Measurements from ENCODE around the gene ZCRB1. TPM values are rescaled to one million over a fixed set of nuclear protein-coding genes. Genes with fewer than 3 reads are reported as not detected.

ZCRB1 gene
- total and polyA plus RNA-seq, 2 of the 4 experiments (the other 2 are of a cell fraction), result 19.7 to 28.1 TPM

- DNase-seq, result no peak
- Histone ChIP-seq H4K5ac (ENCODE audit: low read depth, low read length) (no peak overlapping the region), H2AK9ac (replicated peaks; ENCODE audit: low read depth, low read length, poor library complexity) (no peak overlapping the region), H2AFZ (replicated peaks; ENCODE audit: low read length, poor library complexity) (no peak overlapping the region), H2BK15ac (ENCODE audit: low read depth, low read length) (no peak overlapping the region), H3K9me3 (ENCODE audit: control insufficient read depth, insufficient read depth, low read length) (no peaks in the 10 kb centered on the region), H2AK5ac (ENCODE audit: low read depth, low read length) (no peak overlapping the region), H2BK20ac (ENCODE audit: low read depth, low read length) (no peak overlapping the region), H2BK120ac (ENCODE audit: low read depth, low read length) (no peak overlapping the region), H3K4me3 (ENCODE audit: insufficient read depth, low read depth, low read length) (no peak overlapping the region), H3K4me1 (ENCODE audit: control insufficient read depth, insufficient read depth, low read length) (peaks cover 5% of the 10 kb centered on the region), H3K27me3 (ENCODE audit: control insufficient read depth, insufficient read depth, low read length) (no peaks in the 10 kb centered on the region), H3K4me2 (ENCODE audit: low read depth, low read length) (no peak overlapping the region), H3K18ac (ENCODE audit: low read depth, low read length) (no peak overlapping the region), H2BK5ac (ENCODE audit: low read depth, low read length, poor library complexity, severe bottlenecking) (no peak overlapping the region), H3K36me3 (ENCODE audit: control insufficient read depth, insufficient read depth, low read length) (peaks cover 2% of the 10 kb centered on the region; the same call in 1 of the 2 replicates), H3K23ac (ENCODE audit: low read depth, low read length) (no peak overlapping the region), H3K27ac (ENCODE audit: insufficient read depth, low read length) (no peak overlapping the region), H3K14ac (replicated peaks; ENCODE audit: low read depth, low read length) (no peak overlapping the region), H3K79me1 (ENCODE audit: low read depth in 1 of 2, low read length in 2 of 2) (peaks cover 0 to 30% of the 10 kb centered on the region in 2 experiments; a peak in 3 of 4 replicates), H4K20me1 (ENCODE audit: insufficient read depth, low read length) (no peaks in the 10 kb centered on the region; the same call in 1 of the 2 replicates), H3K56ac (ENCODE audit: extremely low read depth, insufficient read depth, low read length) (no peak overlapping the region), H3K9ac (ENCODE audit: low read depth, low read length) (no peak overlapping the region), H4K91ac (ENCODE audit: insufficient read depth, low read depth, low read length) (no peak overlapping the region), H3K4ac (ENCODE audit: low read depth, low read length) (no peak overlapping the region), H4K8ac (ENCODE audit: low read depth in 2 of 2, low read length in 2 of 2) (no peak overlapping the region), H3K9me1 (ENCODE audit: insufficient read depth, low read length) (no peaks in the 10 kb centered on the region)
- in situ Hi-C loops (cut with MboI; ENCODE audit: low sequenced_read_pairs) (no loop called here), intact Hi-C loops (cut with micrococcal nuclease) (no loop called here), dilution Hi-C loops (cut with HindIII; ENCODE audit: low sequenced_read_pairs, unreplicated experiment) (no loop called here)
- ChIA-PET POLR2A (ENCODE audit: unreplicated experiment) (no interaction called here), CTCF (no interaction called here)
- no peak for ATAC-seq (ENCODE audit: low read depth)
- BruUV-seq (replicated peaks), result no TSS peak
- TF ChIP-seq RAD21 (IDR thresholded peaks at IDR 0.05; ENCODE audit: low read length) (no peak), MAFK (IDR thresholded peaks at IDR 0.05; ENCODE audit: low read depth, low read length) (no peak), FOS (IDR thresholded peaks at IDR 0.05; ENCODE audit: low read depth, low read length) (no peak)
- WGBS, 2 experiments (ENCODE audit: extremely low coverage in 2 of 2, insufficient read length in 1 of 2), result no CpG with 5 or more reads among the region's 9 CpGs
Observed at GRCh38 chr12:42364692-42365091, 38.8 kb upstream of the ZCRB1 start.

Data from IMR-90 (cell line).